GM19099 (cell line): ENCODE results near the gene PPARG.

Experiments
- POLR2A ChIP-seq: IDR thresholded peaks from 3 replicates; pipeline ENCODE4 v1.6.1; 2011; ENCODE audit warnings: low read depth; ENCODE audit not compliant: insufficient read length; ENCODE audit errors: extremely low read depth

The PPARG gene

GRCh38 chr3:12405432-12406272, 116.8 kb downstream of the PPARG start:
- no peak for TF ChIP-seq POLR2A

- TF ChIP-seq POLR2A: no peak
These were observed 120.3 kb downstream of the PPARG start for GRCh38 chr3:12408984-12409683.

GRCh38 chr3:12409684-12410596, 121.1 kb downstream of the PPARG start:
- TF ChIP-seq POLR2A: no peak

- TF ChIP-seq POLR2A: no peak
These were observed 124.9 kb downstream of the PPARG start for GRCh38 chr3:12413721-12414255.

GRCh38 chr3:12415014-12415680, 126.3 kb downstream of the PPARG start:
- no peak for TF ChIP-seq POLR2A

GRCh38 chr3:12416731-12417130, 127.9 kb downstream of the PPARG start:
- no peak for TF ChIP-seq POLR2A

- TF ChIP-seq POLR2A: no peak
These were observed 131.5 kb downstream of the PPARG start for GRCh38 chr3:12420393-12420792.

- no peak for TF ChIP-seq POLR2A
These were observed 132.3 kb downstream of the PPARG start for GRCh38 chr3:12421132-12421531.

- no peak for TF ChIP-seq POLR2A
These were observed 134.3 kb downstream of the PPARG start for GRCh38 chr3:12423131-12423530.

GRCh38 chr3:12423918-12424630, 135.2 kb downstream of the PPARG start:
- no peak for TF ChIP-seq POLR2A

GRCh38 chr3:12424635-12425319, 135.9 kb downstream of the PPARG start:
- no peak for TF ChIP-seq POLR2A

GRCh38 chr3:12425850-12426579, 137.1 kb downstream of the PPARG start:
- TF ChIP-seq POLR2A: no peak
